ENCODE measurements around the gene ECT2L. TPM values are rescaled to one million over a fixed set of nuclear protein-coding genes. Genes with fewer than 3 reads are reported as not detected.

The ECT2L gene
- not detected in 5 replicates for total RNA-seq (2022; extraction: Qiagen RNA extraction; ENCODE audit: low read depth)

GRCh38 chr6:138795809-138796603 is at the start of gene ECT2L:
Gene ECT2L, plus strand, starts transcription at chr6:138796087. Its CDS starts 17,188 bp downstream, at chr6:138813275.

GRCh38 chr6:138773177-138774091 is 22.5 kb upstream of the ECT2L start, which contains the start of gene CCDC28A:
Gene CCDC28A, plus strand, starts transcription at chr6:138773769. Its CDS starts 2,352 bp downstream, at chr6:138776121.

Other genes starting within 250 kb of the ECT2L start
- 11.7 to 14.0 TPM (median 12.8 TPM) in 5 replicates for gene CCDC28A, start 22.3 kb upstream of the ECT2L start, total RNA-seq (2022; extraction: Qiagen RNA extraction; ENCODE audit: low read depth)
- gene REPS1, start 192.2 kb downstream of the ECT2L start, total RNA-seq (2022; extraction: Qiagen RNA extraction; ENCODE audit: low read depth), result 19.2 to 22.8 TPM (median 21.2 TPM) in 5 replicates
- 44.7 to 62.1 TPM (median 48.6 TPM) in 5 replicates for gene ABRACL, start 232.7 kb downstream of the ECT2L start, total RNA-seq (2022; extraction: Qiagen RNA extraction; ENCODE audit: low read depth)